SH-SY5Y (cell line): ENCODE measurements around the gene CDIPT.

Experiments
- GATA2 ChIP-seq: IDR thresholded peaks from 2 replicates; pipeline ENCODE4 v1.6.1; 2011; ENCODE audit warnings: mild to moderate bottlenecking, low read depth, low read length
- GATA3 ChIP-seq: IDR thresholded peaks from 2 replicates; pipeline ENCODE4 v1.6.1; 2011; ENCODE audit warnings: low read depth, mild to moderate bottlenecking, low read length, moderate library complexity

DNA sequence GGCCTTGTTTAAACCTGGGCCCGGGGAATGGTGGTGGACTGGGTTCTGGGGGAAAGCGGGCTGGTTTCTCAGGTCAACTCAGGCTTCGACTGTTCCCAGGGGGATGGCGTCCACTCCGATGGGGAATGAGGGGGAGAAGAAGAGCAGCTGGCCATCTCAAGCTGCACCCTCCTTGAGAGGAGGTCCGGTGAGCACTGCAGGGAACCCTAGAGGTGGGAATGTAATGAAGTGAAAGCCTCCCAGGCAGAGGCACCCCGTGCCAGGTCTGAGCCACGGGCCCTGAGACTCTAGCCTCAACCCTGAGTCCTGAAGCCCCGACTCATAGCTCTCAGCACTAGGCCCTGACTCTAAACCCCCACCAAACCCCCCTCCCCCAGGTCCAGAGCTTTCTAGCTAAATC lies 1.2 kb upstream of the CDIPT start:
- no peak for TF ChIP-seq GATA2
- TF ChIP-seq GATA3: no peak
